MCF 10A (cell line): Measurements from ENCODE around the gene GDPGP1. TPM values are rescaled to one million over a fixed set of nuclear protein-coding genes. Genes with fewer than 3 reads are reported as not detected.

Experiments used
- BruUV-seq: library from RNA; stranded (reverse); fragments of 400-500 nt; replicated peaks from 2 replicates; lab custom pipeline; 2021; lab: Mats Ljungman, UMichigan
- CTCF ChIA-PET: fragments of 300-600 bp; sonication (Branson Sonifier 250); formaldehyde crosslinking; extraction: SDS; loops from one replicate; lab custom pipeline; 2021; ENCODE audit warnings: antibody characterized with exemption, inconsistent platforms; lab: Yijun Ruan, JAX
- POLR2A ChIA-PET: fragments of 300-600, 350-650 bp; sonication (Branson Sonifier 250); formaldehyde crosslinking; extraction: SDS; loops from one replicate; lab custom pipeline; 2020; ENCODE audit warnings: antibody characterized with exemption, inconsistent platforms; lab: Yijun Ruan, JAX
- DNase-seq: peaks from one replicate; pipeline ENCODE4 v3.0.0-alpha.2; 2018; ENCODE audit not compliant: unreplicated experiment
- H3K27ac Mint-ChIP-seq: one replicate; pipeline ENCODE4 v1.8.0; 2022; ENCODE audit warnings: mild to moderate bottlenecking, low read depth, mixed read lengths; ENCODE audit not compliant: unreplicated experiment
- H3K27me3 Mint-ChIP-seq: one replicate; pipeline ENCODE4 v1.8.0; 2022; ENCODE audit warnings: mixed read lengths; ENCODE audit not compliant: insufficient read depth, unreplicated experiment
- H3K36me3 Mint-ChIP-seq: one replicate; pipeline ENCODE4 v1.8.0; 2022; ENCODE audit warnings: mild to moderate bottlenecking, moderate library complexity, mixed read lengths; ENCODE audit not compliant: insufficient read depth, unreplicated experiment
- H3K4me1 Mint-ChIP-seq: one replicate; pipeline ENCODE4 v1.8.0; 2022; ENCODE audit warnings: mixed read lengths; ENCODE audit not compliant: insufficient read depth, unreplicated experiment
- H3K4me3 Mint-ChIP-seq: one replicate; pipeline ENCODE4 v1.8.0; 2022; ENCODE audit warnings: mild to moderate bottlenecking, moderate library complexity, mixed read lengths; ENCODE audit not compliant: unreplicated experiment
- H3K9me3 Mint-ChIP-seq: one replicate; pipeline ENCODE4 v1.8.0; 2022; ENCODE audit warnings: mixed read lengths; ENCODE audit not compliant: unreplicated experiment
- intact Hi-C: fragments of 100-400 bp; cut with micrococcal nuclease; formaldehyde crosslinking; loops from 2 replicates; pipeline ENCODE4 v1.14.1; 2022
- total RNA-seq: library from RNA; stranded (reverse); gene quantifications from 2 replicates; pipeline ENCODE4 v1.2.3, GENCODE V29; 2022
- TF ChIP-seq, protein P1 (sequence below): fragments of 200-600 bp; IDR thresholded peaks from one replicate; pipeline ENCODE4 v1.8.0; 2022; ENCODE audit warnings: antibody characterized with exemption, mild to moderate bottlenecking; ENCODE audit not compliant: unreplicated experiment

GDPGP1 gene
- total RNA-seq, 1 experiment from 2014 or later: 3.4 TPM

DNA sequence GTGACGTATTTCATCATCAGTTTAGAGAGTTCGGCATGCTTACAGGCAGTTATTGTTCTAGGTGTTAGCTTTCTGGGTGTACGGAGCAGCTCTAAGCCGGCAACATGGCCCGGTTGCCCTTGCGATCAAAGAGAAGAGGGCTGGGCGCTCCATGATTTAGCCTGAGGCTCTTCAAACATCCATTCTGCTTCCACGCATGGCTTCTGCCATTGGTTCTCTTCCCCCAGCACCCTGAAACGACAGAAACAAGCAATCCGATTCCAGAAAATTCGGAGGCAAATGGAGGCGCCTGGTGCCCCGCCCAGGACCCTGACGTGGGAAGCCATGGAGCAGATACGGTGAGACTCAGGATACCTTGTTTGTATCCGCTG, 32.0 kb downstream of the GDPGP1 start:
- CTCF ChIA-PET: interaction anchor here (0.6 kb wide), 1 partner anchor 125 kb away, joined by 3 read pairs; no protein-coding TSS in a partner anchor
- intact Hi-C loops: no loop called here
- peaks cover 39% of the 10 kb centered on the region for H3K4me1 Mint-ChIP-seq
- peak overlapping the region; percentile 97 for H3K4me3 Mint-ChIP-seq
- peak overlapping the region; percentile 96 for H3K27ac Mint-ChIP-seq
- no peaks in the 10 kb centered on the region for H3K27me3 Mint-ChIP-seq
- POLR2A ChIA-PET: interaction anchor here (0.6 to 2.4 kb wide), 16 partner anchors 16 to 604 kb away, joined by 3 to 20 read pairs (median 3); partner anchors contain the start of genes CIB1, GDPGP1 and TTLL13
- BruUV-seq: no TSS peak
- peaks cover 28% of the 10 kb centered on the region for H3K36me3 Mint-ChIP-seq
- H3K9me3 Mint-ChIP-seq: no peaks in the 10 kb centered on the region
- TF ChIP-seq, protein P1, sequence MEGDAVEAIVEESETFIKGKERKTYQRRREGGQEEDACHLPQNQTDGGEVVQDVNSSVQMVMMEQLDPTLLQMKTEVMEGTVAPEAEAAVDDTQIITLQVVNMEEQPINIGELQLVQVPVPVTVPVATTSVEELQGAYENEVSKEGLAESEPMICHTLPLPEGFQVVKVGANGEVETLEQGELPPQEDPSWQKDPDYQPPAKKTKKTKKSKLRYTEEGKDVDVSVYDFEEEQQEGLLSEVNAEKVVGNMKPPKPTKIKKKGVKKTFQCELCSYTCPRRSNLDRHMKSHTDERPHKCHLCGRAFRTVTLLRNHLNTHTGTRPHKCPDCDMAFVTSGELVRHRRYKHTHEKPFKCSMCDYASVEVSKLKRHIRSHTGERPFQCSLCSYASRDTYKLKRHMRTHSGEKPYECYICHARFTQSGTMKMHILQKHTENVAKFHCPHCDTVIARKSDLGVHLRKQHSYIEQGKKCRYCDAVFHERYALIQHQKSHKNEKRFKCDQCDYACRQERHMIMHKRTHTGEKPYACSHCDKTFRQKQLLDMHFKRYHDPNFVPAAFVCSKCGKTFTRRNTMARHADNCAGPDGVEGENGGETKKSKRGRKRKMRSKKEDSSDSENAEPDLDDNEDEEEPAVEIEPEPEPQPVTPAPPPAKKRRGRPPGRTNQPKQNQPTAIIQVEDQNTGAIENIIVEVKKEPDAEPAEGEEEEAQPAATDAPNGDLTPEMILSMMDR: no peak
- DNase-seq: peak; percentile 40

DNA sequence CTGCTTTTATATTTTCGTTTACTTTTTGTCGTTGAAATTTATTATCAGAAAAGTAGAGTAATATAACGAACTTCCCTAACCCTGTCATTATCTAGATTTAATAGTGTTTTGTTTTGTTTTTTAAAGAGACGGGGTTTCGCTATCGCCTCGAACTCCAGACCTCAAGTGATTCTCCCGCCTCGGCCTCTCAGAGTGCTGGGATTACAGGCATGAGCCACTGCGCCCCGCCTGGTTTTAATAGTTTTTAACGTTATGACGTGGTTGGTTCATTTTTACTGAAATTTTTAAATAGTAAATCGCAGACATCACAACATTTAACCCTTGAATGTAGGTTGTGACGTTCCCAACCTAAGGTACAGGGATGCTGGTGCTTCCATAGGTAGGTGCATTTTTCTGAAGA, 32.5 kb downstream of the GDPGP1 start:
- Mint-ChIP-seq H3K36me3 (peaks cover 29% of the 10 kb centered on the region), H3K4me3 (peak overlapping the region; percentile 97), H3K27me3 (no peaks in the 10 kb centered on the region), H3K4me1 (peaks cover 39% of the 10 kb centered on the region), H3K27ac (peak overlapping the region; percentile 96), H3K9me3 (no peaks in the 10 kb centered on the region)
- CTCF ChIA-PET: interaction anchor here (0.6 kb wide), 1 partner anchor 48 kb away, joined by 3 read pairs; no protein-coding TSS in a partner anchor
- DNase-seq: peak; percentile 16
- TF ChIP-seq, protein P1: no peak
- POLR2A ChIA-PET: interaction anchor here (0.6 to 2.4 kb wide), 10 partner anchors 27 to 636 kb away, joined by 3 to 20 read pairs (median 3); partner anchors contain the start of genes CIB1, GDPGP1, MAN2A2 and ZNF710
- BruUV-seq: no TSS peak
- intact Hi-C loops: no loop called here

DNA sequence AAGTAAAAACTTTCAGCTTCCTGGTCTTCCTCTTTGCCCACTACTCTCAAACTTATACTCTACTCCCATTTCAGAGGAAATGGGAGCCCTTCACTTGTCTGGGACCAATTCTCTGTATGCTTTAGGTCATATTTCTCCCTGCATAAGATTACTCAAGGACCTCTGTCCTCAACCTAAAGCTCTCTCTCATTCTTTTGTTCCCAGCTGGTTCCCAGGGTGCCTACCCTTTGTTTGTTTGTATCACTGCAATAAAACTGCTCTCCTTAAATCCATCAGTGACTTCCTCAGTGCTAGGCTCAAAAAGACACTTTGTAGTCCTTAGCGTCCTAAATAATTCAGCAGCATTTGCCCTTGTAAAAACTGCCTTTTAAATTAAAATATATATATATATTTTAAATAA, 34.4 kb downstream of the GDPGP1 start:
- BruUV-seq: no TSS peak
- intact Hi-C loops: no loop called here
- Mint-ChIP-seq H3K4me3 (peak overlapping the region; percentile 46), H3K27ac (no peak overlapping the region), H3K4me1 (peaks cover 29% of the 10 kb centered on the region), H3K9me3 (no peaks in the 10 kb centered on the region), H3K36me3 (peaks cover 36% of the 10 kb centered on the region), H3K27me3 (no peaks in the 10 kb centered on the region)
- DNase-seq: no peak
- TF ChIP-seq, protein P1: no peak
- CTCF ChIA-PET: interaction anchor here (0.5 to 1.7 kb wide), 8 partner anchors 18 to 431 kb away, joined by 3 to 8 read pairs (median 4); no protein-coding TSS in a partner anchor
- POLR2A ChIA-PET: no interaction called here

DNA sequence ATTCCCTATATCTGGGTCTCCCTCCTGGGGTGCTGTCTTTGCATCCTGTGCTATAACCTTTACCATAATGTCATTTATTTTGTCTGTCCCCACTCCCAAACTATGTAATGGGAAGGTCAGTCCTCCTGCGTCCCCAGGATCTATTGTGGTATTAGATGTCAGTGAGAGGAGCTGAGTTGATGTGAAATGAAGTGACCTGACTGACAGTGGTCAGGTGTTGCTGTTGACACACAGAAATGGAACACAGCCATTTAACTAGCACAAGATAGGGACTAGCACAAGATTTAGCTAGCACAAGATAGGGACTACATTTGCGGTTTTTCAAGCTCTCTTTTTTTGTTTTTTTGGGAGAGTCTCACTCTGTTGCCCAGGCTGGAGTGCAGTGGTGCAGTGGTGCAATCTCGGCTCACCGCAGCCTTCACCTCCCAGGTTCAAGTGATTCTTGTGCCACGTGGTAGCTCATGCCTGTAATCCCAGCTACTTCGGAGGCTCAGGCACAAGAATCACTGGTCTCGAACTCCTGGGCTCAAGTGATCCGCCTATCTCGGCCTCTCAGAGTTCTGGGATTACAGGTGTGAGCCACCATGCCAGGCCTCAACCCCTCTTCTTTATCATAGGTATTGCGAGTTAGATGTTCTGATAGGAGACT, 36.6 kb downstream of the GDPGP1 start:
- CTCF ChIA-PET: interaction anchor here (0.6 to 2.7 kb wide), 5 partner anchors 12 to 105 kb away, joined by 3 to 17 read pairs (median 4); no protein-coding TSS in a partner anchor
- no peaks in the 10 kb centered on the region for H3K27me3 Mint-ChIP-seq
- no peak overlapping the region for H3K27ac Mint-ChIP-seq
- no peak for DNase-seq
- BruUV-seq: no TSS peak
- peaks cover 23% of the 10 kb centered on the region for H3K4me1 Mint-ChIP-seq
- TF ChIP-seq, protein P1: no peak
- H3K36me3 Mint-ChIP-seq: peaks cover 48% of the 10 kb centered on the region
- H3K9me3 Mint-ChIP-seq: no peaks in the 10 kb centered on the region
- intact Hi-C loops: no loop called here
- no peak overlapping the region for H3K4me3 Mint-ChIP-seq
- POLR2A ChIA-PET: interaction anchor here (0.5 to 0.7 kb wide), 2 partner anchors 17 to 37 kb away, joined by 3 to 4 read pairs; partner anchors contain the start of genes CIB1 and GDPGP1
